Calu3 (cell line): Measurements from ENCODE around the gene SGK1. TPM values are rescaled to one million over a fixed set of nuclear protein-coding genes. Genes with fewer than 3 reads are reported as not detected.

Experiments
- BruUV-seq: library from RNA; stranded (reverse); fragments of 400-500 nt; replicated peaks from 2 replicates; lab custom pipeline; 2021; lab: Mats Ljungman, UMichigan
- CTCF ChIA-PET: fragments of 300-600 bp; sonication (Branson Sonifier 250); formaldehyde crosslinking; loops from one replicate; lab custom pipeline; 2022; ENCODE audit warnings: antibody characterized with exemption; lab: Charles Lee
- DNase-seq: peaks from one replicate; pipeline ENCODE4 v3.0.0; 2022
- H3K27ac Mint-ChIP-seq: one replicate; pipeline ENCODE4 v1.8.0; 2022; ENCODE audit warnings: mixed read lengths; ENCODE audit not compliant: unreplicated experiment
- H3K27me3 Mint-ChIP-seq: one replicate; pipeline ENCODE4 v1.8.0; 2022; ENCODE audit warnings: mixed read lengths; ENCODE audit not compliant: unreplicated experiment
- H3K36me3 Mint-ChIP-seq: one replicate; pipeline ENCODE4 v1.8.0; 2022; ENCODE audit warnings: mild to moderate bottlenecking, moderate library complexity, mixed read lengths; ENCODE audit not compliant: insufficient read depth, unreplicated experiment
- H3K4me1 Mint-ChIP-seq: one replicate; pipeline ENCODE4 v1.8.0; 2022; ENCODE audit warnings: mild to moderate bottlenecking, low read depth, mixed read lengths; ENCODE audit not compliant: unreplicated experiment
- H3K4me3 Mint-ChIP-seq: one replicate; pipeline ENCODE4 v1.8.0; 2022; ENCODE audit warnings: mild to moderate bottlenecking, low read depth, moderate library complexity, mixed read lengths; ENCODE audit not compliant: unreplicated experiment
- H3K9me3 Mint-ChIP-seq: one replicate; pipeline ENCODE4 v1.8.0; 2022; ENCODE audit warnings: low read depth, mixed read lengths; ENCODE audit not compliant: unreplicated experiment
- intact Hi-C: fragments of 100-400 bp; cut with micrococcal nuclease; formaldehyde crosslinking; loops from one replicate; pipeline ENCODE4 v1.10.0; 2022; ENCODE audit not compliant: unreplicated experiment
- total RNA-seq: library from RNA; stranded (reverse); gene quantifications from 2 replicates; pipeline ENCODE4 v1.2.3, GENCODE V29; 2022
- TF ChIP-seq, protein P1 (sequence below): fragments of 200-600 bp; IDR thresholded peaks from one replicate; pipeline ENCODE4 v1.8.0; 2022; ENCODE audit warnings: antibody characterized with exemption; ENCODE audit not compliant: unreplicated experiment

SGK1 gene
- total RNA-seq, 1 experiment from 2014 or later, result 21.8 TPM

DNA sequence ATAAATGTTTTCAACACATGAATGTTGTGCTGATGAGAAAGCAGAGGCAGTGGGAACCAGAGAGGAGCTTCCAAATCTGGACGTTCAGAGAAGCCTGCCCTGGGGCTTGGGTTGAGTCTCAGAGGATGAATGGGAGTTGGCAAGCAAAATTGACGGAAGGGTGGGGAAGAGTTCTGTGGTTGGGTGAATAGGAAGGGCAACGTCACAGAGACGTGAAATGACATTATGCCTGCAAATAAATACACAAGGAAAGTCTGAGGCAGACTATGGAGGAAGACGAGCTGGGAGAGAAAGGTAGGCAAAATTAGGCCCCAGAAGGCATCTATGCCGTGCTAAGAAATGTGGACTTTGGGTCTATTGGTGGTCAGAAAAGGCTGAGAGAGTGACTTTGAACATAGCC lies 25.2 kb upstream of the SGK1 start:
- Mint-ChIP-seq H3K4me3 (no peak overlapping the region), H3K36me3 (no peaks in the 10 kb centered on the region), H3K4me1 (peaks cover under 1% of the 10 kb centered on the region), H3K27ac (no peak overlapping the region), H3K9me3 (no peaks in the 10 kb centered on the region), H3K27me3 (no peaks in the 10 kb centered on the region)
- no TSS peak for BruUV-seq
- no peak for DNase-seq
- TF ChIP-seq, protein P1, sequence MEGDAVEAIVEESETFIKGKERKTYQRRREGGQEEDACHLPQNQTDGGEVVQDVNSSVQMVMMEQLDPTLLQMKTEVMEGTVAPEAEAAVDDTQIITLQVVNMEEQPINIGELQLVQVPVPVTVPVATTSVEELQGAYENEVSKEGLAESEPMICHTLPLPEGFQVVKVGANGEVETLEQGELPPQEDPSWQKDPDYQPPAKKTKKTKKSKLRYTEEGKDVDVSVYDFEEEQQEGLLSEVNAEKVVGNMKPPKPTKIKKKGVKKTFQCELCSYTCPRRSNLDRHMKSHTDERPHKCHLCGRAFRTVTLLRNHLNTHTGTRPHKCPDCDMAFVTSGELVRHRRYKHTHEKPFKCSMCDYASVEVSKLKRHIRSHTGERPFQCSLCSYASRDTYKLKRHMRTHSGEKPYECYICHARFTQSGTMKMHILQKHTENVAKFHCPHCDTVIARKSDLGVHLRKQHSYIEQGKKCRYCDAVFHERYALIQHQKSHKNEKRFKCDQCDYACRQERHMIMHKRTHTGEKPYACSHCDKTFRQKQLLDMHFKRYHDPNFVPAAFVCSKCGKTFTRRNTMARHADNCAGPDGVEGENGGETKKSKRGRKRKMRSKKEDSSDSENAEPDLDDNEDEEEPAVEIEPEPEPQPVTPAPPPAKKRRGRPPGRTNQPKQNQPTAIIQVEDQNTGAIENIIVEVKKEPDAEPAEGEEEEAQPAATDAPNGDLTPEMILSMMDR, result no peak
- intact Hi-C loops, result no loop called here
- CTCF ChIA-PET, result no interaction called here

DNA sequence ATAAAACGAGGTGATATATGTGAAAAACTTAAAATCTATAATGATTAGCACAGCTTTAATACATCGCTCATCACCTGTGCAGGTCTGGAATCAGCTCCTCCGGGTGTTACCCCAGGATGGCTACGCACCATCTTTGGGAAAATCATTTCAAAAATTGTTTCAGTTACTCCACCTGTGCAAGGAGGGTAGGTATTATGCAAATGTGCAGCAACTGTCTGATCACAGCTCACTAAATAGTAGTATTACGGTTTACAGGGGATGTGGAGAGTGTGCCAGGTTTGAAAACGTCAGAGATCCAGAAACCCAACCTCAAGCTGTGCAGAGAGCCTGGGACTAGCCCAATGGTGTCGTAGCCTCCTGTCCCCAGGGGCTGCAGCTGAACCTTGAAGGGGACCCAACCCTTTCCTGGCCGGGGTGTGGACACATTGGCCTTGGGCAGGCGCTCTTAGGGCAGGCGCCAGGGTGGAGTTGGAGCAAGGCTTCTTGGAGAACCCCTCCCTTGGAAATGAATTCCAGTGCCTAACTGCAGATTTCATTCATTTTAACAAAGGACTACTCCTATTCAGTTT lies 24.2 kb upstream of the SGK1 start:
- Mint-ChIP-seq H3K36me3 (no peaks in the 10 kb centered on the region), H3K4me3 (no peak overlapping the region), H3K4me1 (peaks cover 8% of the 10 kb centered on the region), H3K9me3 (no peaks in the 10 kb centered on the region), H3K27me3 (no peaks in the 10 kb centered on the region), H3K27ac (no peak overlapping the region)
- CTCF ChIA-PET, result no interaction called here
- TF ChIP-seq, protein P1, result no peak
- DNase-seq, result no peak
- intact Hi-C loops, result no loop called here
- no TSS peak for BruUV-seq

DNA sequence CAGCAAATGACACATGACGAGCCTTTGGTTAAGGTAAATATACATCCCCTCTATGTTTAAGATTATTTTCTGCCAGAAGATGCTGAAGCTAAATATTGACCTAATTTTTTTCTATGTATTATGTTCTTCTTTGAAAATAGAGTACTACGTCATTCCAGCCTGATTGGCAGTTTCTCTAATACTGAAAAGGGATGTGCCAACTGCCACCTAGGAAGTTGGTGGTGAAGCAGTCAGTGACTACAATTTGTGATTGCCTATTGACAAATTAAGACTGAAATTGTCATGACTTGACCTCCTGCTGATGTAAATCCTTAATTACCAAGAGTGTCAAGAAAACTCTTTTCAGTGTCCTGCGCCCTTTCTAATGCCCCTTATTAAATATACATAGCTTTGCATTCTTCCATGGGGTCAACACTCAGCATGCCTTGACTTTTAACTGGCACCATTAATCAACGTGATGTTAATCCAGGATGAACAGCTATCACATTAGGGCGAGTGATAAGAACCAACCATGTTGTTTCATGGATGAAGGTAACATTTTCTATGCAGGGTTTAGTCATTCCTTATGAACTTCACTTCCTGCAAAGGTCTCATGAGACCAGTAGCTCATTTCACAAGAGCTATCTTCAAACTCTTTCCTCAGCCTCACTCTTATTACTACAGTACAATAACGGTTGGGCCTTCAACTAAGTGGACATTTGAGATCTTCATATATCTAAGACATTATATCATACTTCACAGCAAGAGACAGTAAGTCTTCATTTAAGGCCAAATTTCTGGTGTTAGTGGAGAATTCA lies 22.5 kb upstream of the SGK1 start:
- no peaks in the 10 kb centered on the region for H3K36me3 Mint-ChIP-seq
- H3K4me3 Mint-ChIP-seq, result no peak overlapping the region
- BruUV-seq, result no TSS peak

DNA sequence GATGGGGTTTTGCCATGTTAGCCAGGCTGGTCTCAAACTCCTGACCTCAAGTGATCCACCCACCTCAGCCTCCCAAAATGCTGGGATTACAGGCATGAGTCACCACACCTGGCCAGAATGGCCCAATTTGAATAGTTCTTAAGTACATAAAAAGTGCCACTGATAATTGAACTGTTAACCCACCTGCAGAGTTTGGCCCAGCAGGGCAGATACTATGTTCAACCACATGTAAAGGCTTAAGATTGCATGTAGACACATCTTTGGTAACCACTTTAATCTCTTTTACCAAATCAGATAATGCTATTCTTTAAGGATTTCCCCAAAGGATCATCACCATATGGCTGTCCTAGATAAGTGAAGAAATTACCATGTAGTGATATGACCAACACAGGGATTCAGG lies 21.3 kb upstream of the SGK1 start:
- no peaks in the 10 kb centered on the region for H3K27me3 Mint-ChIP-seq
- H3K4me3 Mint-ChIP-seq, result no peak overlapping the region
- H3K27ac Mint-ChIP-seq, result no peak overlapping the region
- H3K4me1 Mint-ChIP-seq, result peaks cover 8% of the 10 kb centered on the region
- no TSS peak for BruUV-seq
- no peak for DNase-seq
- CTCF ChIA-PET, result no interaction called here
- TF ChIP-seq, protein P1, result no peak
- intact Hi-C loops, result no loop called here
- no peaks in the 10 kb centered on the region for H3K9me3 Mint-ChIP-seq
- no peaks in the 10 kb centered on the region for H3K36me3 Mint-ChIP-seq

More for the DNA sequence above, 22.5 kb upstream of the SGK1 start:
- peaks cover 8% of the 10 kb centered on the region for H3K4me1 Mint-ChIP-seq
- TF ChIP-seq, protein P1, result no peak
- no peak for DNase-seq
- H3K27me3 Mint-ChIP-seq, result no peaks in the 10 kb centered on the region
- CTCF ChIA-PET, result interaction anchor here (0.6 kb wide), 1 partner anchor 11 kb away, joined by 4 read pairs; no protein-coding TSS in a partner anchor
- no peaks in the 10 kb centered on the region for H3K9me3 Mint-ChIP-seq
- intact Hi-C loops, result no loop called here
- H3K27ac Mint-ChIP-seq, result no peak overlapping the region
